KBM-7 (cell line): ENCODE data around the gene STMN1.
A peak's percentile ranks its signal among the peaks of the same experiment; 100 is the strongest.

Experiments used
- DNase-seq: peaks from one replicate; pipeline ENCODE4 v3.0.0-alpha.2; 2015
- in situ Hi-C: fragments of 300-500 bp; cut with MboI; formaldehyde crosslinking; loops from 2 replicates; pipeline ENCODE4 v1.14.3; 2020; ENCODE audit warnings: low sequenced_read_pairs, low pct_unique_long_range_greater_than_20kb, mixed read lengths

Gene STMN1

GRCh38 chr1:25874635-25875153 lies 31.5 kb downstream of the STMN1 start:
- in situ Hi-C loops = no loop called here
- no peak for DNase-seq

- DNase-seq = no peak
- in situ Hi-C loops = no loop called here
These were observed 32.0 kb downstream of the STMN1 start for GRCh38 chr1:25874209-25874608.

- in situ Hi-C loops = no loop called here
- DNase-seq = no peak
These were observed 33.1 kb downstream of the STMN1 start for GRCh38 chr1:25873120-25873519.

GRCh38 chr1:25872713-25873112 lies 33.5 kb downstream of the STMN1 start:
- no peak for DNase-seq
- in situ Hi-C loops = no loop called here

- no peak for DNase-seq
- in situ Hi-C loops = no loop called here
These were observed 34.3 kb downstream of the STMN1 start for GRCh38 chr1:25871704-25872494.

GRCh38 chr1:25871086-25871703 lies 35.0 kb downstream of the STMN1 start:
- DNase-seq = peak; percentile 66
- in situ Hi-C loops = no loop called here

- no peak for DNase-seq
- in situ Hi-C loops = no loop called here
These were observed 35.6 kb downstream of the STMN1 start for GRCh38 chr1:25870614-25871013.

- DNase-seq = no peak
- in situ Hi-C loops = no loop called here
These were observed 36.2 kb downstream of the STMN1 start for GRCh38 chr1:25869909-25870606.

- no peak for DNase-seq
- in situ Hi-C loops = no loop called here
These were observed 38.8 kb downstream of the STMN1 start for GRCh38 chr1:25867210-25867991.

GRCh38 chr1:25866288-25866687 lies 39.9 kb downstream of the STMN1 start:
- no peak for DNase-seq
- in situ Hi-C loops = no loop called here

- DNase-seq = no peak
- in situ Hi-C loops = no loop called here
These were observed 41.8 kb downstream of the STMN1 start for GRCh38 chr1:25864434-25864833.

- no peak for DNase-seq
- in situ Hi-C loops = no loop called here
These were observed 42.5 kb downstream of the STMN1 start for GRCh38 chr1:25863486-25864262.

- in situ Hi-C loops = no loop called here
- DNase-seq = no peak
These were observed 43.3 kb downstream of the STMN1 start for GRCh38 chr1:25862785-25863485.

- peak; percentile 85 for DNase-seq
These were observed 44.6 kb downstream of the STMN1 start for GRCh38 chr1:25861316-25862286.

GRCh38 chr1:25858906-25859789 lies 47.1 kb downstream of the STMN1 start, which contains the start of gene AUNIP:
Gene AUNIP (minus strand): TSS chr1:25859457. CDS start chr1:25859357, 100 bp downstream.
- in situ Hi-C loops = no loop called here
- DNase-seq = peak; percentile 93

More at GRCh38 chr1:25861316-25862286, 44.6 kb downstream of the STMN1 start:
- in situ Hi-C loops = no loop called here

- DNase-seq = peak; percentile 36
- in situ Hi-C loops = no loop called here
These were observed 47.7 kb downstream of the STMN1 start for GRCh38 chr1:25858494-25858893.
